ENCODE data around the gene SRP68.

SRP68 gene

DNA sequence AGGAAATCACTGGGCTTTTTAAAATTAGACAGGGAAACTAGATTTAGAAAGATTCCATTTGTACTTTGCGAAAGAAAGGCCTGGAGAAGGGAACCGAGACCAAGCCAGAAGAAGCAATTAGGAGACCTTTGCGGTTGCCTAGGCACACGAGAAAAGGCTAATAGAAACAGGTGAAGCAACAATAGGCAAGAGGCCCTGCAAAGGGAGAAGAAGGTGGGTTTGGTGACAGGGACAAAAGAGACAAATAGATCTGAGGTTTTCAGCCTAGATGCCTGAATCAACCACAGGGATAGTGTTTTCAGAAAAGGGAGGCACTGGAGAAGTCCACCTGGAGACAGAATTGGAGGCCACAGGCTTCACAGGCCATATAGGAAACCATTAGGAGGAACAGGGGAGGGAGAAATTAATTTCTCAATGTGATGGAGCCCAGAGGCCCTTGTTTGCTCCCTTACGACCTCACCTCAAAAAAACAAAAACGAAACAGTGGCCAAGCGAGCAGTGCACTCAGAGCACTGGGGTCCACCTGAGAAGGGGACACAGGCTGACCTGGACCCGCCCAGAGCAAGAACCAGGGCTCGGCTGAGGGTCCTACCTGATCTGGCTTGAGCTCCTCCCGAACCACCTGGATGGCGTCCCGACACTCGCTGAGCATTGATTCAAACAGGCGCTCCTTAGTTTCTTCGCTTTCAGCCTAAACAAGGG, 22.3 kb downstream of the SRP68 start:
- ATAC-seq, result no peak
- TF ChIP-seq ISL1 (CRISPR knock-in tag; IDR thresholded peaks at IDR 0.05), result no peak
- no peak for TF ChIP-seq RARB (CRISPR knock-in tag; IDR thresholded peaks at IDR 0.05)
- no peak for TF ChIP-seq ZFP30 (CRISPR knock-in tag; IDR thresholded peaks at IDR 0.05)
- TF ChIP-seq ZFP3 (CRISPR knock-in tag; IDR thresholded peaks at IDR 0.05), result no peak
- no peak for TF ChIP-seq SNAI2 (CRISPR knock-in tag; IDR thresholded peaks at IDR 0.05)
- TF ChIP-seq TOX (CRISPR knock-in tag; IDR thresholded peaks at IDR 0.05; ENCODE audit: borderline replicate concordance), result no peak
- no peak for TF ChIP-seq PPARA (CRISPR knock-in tag; IDR thresholded peaks at IDR 0.05; ENCODE audit: borderline replicate concordance)
- TF ChIP-seq, protein P1, sequence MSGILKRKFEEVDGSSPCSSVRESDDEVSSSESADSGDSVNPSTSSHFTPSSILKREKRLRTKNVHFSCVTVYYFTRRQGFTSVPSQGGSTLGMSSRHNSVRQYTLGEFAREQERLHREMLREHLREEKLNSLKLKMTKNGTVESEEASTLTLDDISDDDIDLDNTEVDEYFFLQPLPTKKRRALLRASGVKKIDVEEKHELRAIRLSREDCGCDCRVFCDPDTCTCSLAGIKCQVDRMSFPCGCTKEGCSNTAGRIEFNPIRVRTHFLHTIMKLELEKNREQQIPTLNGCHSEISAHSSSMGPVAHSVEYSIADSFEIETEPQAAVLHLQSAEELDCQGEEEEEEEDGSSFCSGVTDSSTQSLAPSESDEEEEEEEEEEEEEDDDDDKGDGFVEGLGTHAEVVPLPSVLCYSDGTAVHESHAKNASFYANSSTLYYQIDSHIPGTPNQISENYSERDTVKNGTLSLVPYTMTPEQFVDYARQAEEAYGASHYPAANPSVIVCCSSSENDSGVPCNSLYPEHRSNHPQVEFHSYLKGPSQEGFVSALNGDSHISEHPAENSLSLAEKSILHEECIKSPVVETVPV (CRISPR knock-in tag; IDR thresholded peaks at IDR 0.05), result no peak
- no peak for TF ChIP-seq GLIS3 (CRISPR knock-in tag; IDR thresholded peaks at IDR 0.05)
- TF ChIP-seq, protein P2, sequence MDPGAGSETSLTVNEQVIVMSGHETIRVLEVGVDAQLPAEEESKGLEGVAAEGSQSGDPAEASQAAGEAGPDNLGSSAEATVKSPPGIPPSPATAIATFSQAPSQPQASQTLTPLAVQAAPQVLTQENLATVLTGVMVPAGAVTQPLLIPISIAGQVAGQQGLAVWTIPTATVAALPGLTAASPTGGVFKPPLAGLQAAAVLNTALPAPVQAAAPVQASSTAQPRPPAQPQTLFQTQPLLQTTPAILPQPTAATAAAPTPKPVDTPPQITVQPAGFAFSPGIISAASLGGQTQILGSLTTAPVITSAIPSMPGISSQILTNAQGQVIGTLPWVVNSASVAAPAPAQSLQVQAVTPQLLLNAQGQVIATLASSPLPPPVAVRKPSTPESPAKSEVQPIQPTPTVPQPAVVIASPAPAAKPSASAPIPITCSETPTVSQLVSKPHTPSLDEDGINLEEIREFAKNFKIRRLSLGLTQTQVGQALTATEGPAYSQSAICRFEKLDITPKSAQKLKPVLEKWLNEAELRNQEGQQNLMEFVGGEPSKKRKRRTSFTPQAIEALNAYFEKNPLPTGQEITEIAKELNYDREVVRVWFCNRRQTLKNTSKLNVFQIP (CRISPR knock-in tag; IDR thresholded peaks at IDR 0.05; ENCODE audit: borderline replicate concordance, low read depth), result no peak
- TF ChIP-seq ZNF8 (CRISPR knock-in tag; IDR thresholded peaks at IDR 0.05), result no peak
- TF ChIP-seq ZC3H10 (CRISPR knock-in tag; IDR thresholded peaks at IDR 0.05), result no peak
- no peak for TF ChIP-seq TCF4 (CRISPR knock-in tag; IDR thresholded peaks at IDR 0.05; ENCODE audit: borderline replicate concordance)
- TF ChIP-seq ZNF70 (CRISPR knock-in tag; IDR thresholded peaks at IDR 0.05), result no peak
- TF ChIP-seq, protein P3, sequence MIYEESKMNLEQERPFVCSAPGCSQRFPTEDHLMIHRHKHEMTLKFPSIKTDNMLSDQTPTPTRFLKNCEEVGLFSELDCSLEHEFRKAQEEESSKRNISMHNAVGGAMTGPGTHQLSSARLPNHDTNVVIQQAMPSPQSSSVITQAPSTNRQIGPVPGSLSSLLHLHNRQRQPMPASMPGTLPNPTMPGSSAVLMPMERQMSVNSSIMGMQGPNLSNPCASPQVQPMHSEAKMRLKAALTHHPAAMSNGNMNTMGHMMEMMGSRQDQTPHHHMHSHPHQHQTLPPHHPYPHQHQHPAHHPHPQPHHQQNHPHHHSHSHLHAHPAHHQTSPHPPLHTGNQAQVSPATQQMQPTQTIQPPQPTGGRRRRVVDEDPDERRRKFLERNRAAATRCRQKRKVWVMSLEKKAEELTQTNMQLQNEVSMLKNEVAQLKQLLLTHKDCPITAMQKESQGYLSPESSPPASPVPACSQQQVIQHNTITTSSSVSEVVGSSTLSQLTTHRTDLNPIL (CRISPR knock-in tag; IDR thresholded peaks at IDR 0.05; ENCODE audit: low read depth), result no peak
- TF ChIP-seq CSDC2 (CRISPR knock-in tag; IDR thresholded peaks at IDR 0.05), result no peak
- TF ChIP-seq, protein P4, sequence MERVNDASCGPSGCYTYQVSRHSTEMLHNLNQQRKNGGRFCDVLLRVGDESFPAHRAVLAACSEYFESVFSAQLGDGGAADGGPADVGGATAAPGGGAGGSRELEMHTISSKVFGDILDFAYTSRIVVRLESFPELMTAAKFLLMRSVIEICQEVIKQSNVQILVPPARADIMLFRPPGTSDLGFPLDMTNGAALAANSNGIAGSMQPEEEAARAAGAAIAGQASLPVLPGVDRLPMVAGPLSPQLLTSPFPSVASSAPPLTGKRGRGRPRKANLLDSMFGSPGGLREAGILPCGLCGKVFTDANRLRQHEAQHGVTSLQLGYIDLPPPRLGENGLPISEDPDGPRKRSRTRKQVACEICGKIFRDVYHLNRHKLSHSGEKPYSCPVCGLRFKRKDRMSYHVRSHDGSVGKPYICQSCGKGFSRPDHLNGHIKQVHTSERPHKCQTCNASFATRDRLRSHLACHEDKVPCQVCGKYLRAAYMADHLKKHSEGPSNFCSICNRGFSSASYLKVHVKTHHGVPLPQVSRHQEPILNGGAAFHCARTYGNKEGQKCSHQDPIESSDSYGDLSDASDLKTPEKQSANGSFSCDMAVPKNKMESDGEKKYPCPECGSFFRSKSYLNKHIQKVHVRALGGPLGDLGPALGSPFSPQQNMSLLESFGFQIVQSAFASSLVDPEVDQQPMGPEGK (CRISPR knock-in tag; IDR thresholded peaks at IDR 0.05; ENCODE audit: borderline replicate concordance), result no peak
- TF ChIP-seq ARNTL (CRISPR knock-in tag; IDR thresholded peaks at IDR 0.05; ENCODE audit: borderline replicate concordance, low read depth), result no peak
- TF ChIP-seq, protein P5, sequence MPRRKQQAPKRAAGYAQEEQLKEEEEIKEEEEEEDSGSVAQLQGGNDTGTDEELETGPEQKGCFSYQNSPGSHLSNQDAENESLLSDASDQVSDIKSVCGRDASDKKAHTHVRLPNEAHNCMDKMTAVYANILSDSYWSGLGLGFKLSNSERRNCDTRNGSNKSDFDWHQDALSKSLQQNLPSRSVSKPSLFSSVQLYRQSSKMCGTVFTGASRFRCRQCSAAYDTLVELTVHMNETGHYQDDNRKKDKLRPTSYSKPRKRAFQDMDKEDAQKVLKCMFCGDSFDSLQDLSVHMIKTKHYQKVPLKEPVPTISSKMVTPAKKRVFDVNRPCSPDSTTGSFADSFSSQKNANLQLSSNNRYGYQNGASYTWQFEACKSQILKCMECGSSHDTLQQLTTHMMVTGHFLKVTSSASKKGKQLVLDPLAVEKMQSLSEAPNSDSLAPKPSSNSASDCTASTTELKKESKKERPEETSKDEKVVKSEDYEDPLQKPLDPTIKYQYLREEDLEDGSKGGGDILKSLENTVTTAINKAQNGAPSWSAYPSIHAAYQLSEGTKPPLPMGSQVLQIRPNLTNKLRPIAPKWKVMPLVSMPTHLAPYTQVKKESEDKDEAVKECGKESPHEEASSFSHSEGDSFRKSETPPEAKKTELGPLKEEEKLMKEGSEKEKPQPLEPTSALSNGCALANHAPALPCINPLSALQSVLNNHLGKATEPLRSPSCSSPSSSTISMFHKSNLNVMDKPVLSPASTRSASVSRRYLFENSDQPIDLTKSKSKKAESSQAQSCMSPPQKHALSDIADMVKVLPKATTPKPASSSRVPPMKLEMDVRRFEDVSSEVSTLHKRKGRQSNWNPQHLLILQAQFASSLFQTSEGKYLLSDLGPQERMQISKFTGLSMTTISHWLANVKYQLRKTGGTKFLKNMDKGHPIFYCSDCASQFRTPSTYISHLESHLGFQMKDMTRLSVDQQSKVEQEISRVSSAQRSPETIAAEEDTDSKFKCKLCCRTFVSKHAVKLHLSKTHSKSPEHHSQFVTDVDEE (CRISPR knock-in tag; IDR thresholded peaks at IDR 0.05), result no peak
- no peak for TF ChIP-seq OSR1 (CRISPR knock-in tag; IDR thresholded peaks at IDR 0.05)

DNA sequence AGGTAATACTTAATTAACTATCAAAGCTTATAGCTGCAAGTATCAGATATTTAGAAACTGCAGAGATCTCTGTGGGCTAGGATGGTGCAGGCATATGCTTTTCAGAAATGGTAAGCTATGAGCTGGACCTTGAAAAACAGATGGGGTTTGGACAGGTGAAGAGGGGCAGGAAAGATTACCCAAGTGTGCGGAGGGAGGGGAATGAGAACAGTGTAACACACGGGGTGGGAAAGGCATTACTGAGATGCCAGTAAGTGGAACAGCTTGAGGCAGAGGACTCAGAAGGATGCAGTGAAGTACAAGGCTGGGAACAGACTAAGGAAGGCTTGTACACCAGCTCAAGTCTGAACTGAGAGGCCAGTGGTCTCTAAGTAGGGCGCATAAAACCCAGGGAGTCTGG, 23.1 kb downstream of the SRP68 start:
- TF ChIP-seq OSR1 (CRISPR knock-in tag; IDR thresholded peaks at IDR 0.05), result no peak
- no peak for TF ChIP-seq ZNF565 (CRISPR knock-in tag; conservative IDR thresholded peaks at IDR 0.05; ENCODE audit: low read depth)
- no peak for TF ChIP-seq GLIS3 (CRISPR knock-in tag; IDR thresholded peaks at IDR 0.05)
- TF ChIP-seq ZNF70 (CRISPR knock-in tag; IDR thresholded peaks at IDR 0.05), result no peak
- TF ChIP-seq, protein P1 (CRISPR knock-in tag; IDR thresholded peaks at IDR 0.05), result no peak
- no peak for TF ChIP-seq ARNTL (CRISPR knock-in tag; IDR thresholded peaks at IDR 0.05; ENCODE audit: borderline replicate concordance, low read depth)
- TF ChIP-seq PPARA (CRISPR knock-in tag; IDR thresholded peaks at IDR 0.05; ENCODE audit: borderline replicate concordance), result no peak
- TF ChIP-seq, protein P4 (CRISPR knock-in tag; IDR thresholded peaks at IDR 0.05; ENCODE audit: borderline replicate concordance), result no peak
- TF ChIP-seq TOX (CRISPR knock-in tag; IDR thresholded peaks at IDR 0.05; ENCODE audit: borderline replicate concordance), result no peak
- ATAC-seq, result peak; percentile 15; the same call in 2 of the 3 replicates
